HG03025 (cell line): ENCODE results near the gene CEBPA.
"Not testable (repeated sequence)": the region's sequence is repeated elsewhere in the genome, so short reads cannot be mapped to it uniquely, and the experiment has no call there.

Experiments used
- ATAC-seq: cut with Tn5 transposase; IDR thresholded peaks from one replicate; pipeline ENCODE4 v1.9.1; 2021; ENCODE audit warnings: mild to moderate bottlenecking, moderate library complexity; ENCODE audit not compliant: unreplicated experiment, low FRiP score

CEBPA gene

DNA sequence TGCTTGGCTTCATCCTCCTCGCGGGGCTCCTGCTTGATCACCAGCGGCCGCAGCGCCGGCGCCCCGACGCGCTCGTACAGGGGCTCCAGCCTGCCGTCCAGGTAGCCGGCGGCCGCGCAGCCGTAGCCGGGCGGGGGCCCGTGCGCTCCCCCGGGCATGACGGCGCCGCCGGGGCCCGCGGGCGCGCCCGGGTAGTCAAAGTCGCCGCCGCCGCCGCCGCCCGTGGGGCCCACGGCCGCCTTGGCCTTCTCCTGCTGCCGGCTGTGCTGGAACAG, 497 bp downstream of the CEBPA start:
- ATAC-seq = no peak

DNA sequence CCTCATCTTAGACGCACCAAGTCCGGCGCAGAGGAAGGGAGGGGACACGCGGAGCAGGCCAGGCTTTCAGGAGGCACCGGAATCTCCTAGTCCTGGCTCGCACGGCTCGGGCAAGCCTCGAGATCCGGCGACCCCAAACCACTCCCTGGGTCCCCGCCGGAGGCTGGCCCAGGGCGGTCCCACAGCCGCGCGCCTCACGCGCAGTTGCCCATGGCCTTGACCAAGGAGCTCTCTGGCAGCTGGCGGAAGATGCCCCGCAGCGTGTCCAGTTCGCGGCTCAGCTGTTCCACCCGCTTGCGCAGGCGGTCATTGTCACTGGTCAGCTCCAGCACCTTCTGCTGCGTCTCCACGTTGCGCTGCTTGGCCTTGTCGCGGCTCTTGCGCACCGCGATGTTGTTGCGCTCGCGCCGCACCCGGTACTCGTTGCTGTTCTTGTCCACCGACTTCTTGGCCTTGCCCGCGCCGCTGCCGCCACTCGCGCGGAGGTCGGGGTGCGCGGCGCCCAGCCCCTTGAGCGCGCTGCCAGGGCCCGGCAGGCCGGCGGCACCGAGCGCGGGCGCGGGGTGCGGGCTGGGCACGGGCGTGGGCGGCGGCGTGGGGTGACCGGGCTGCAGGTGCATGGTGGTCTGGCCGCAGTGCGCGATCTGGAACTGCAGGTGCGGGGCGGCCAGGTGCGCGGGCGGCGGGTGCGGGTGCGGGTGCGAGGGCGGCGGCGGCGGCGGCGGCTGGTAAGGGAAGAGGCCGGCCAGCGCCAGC, 1.0 kb downstream of the CEBPA start:
- ATAC-seq = no peak

DNA sequence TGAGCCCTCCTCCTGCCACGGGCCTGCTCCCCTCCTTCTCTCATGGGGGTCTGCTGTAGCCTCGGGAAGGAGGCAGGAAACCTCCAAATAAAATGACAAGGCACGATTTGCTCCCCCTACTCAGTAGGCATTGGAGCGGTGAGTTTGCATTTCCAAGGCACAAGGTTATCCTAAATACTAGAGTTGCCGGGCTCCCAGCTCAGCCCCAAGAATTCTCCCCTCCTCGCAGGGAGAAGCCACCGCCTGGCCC, 1.5 kb downstream of the CEBPA start:
- no peak for ATAC-seq

DNA sequence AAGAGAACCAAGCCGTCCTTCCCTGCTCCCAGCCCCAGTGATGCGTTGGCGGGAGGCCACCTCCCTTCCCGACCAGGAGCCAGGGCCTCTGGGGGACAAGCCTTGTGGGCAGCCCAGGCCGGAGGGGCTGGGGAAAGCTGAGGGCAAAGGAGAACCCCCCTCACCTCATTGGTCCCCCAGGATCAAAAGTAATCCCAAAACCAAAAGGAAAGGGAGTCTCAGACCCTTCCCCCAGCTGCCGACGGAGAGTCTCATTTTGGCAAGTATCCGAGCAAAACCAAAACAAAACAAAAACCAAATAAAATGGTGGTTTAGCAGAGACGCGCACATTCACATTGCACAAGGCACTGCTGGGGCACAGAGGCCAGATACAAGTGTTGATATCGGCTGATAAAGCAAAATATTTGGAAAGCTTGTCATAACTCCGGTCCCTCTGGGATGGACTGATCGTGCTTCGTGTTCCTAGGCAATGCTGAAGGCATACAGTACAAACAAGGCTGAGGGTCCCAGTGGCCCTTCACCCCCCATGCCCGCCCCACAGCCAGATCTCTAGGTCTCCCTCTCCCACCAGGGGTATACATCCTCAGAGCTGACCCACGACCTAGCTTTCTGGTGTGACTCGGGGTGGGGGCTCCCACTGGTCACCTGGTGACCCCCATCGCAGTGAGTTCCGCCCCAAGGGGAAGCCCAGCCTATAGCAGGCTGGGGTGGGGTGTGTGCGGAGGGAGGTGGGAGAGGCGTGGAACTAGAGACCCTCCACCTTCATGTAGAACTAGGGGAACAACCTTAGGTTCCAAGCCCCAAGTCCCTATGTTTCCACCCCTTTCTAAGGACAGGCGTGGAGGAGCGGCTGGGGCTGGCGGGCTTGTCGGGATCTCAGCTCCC, 2.1 kb downstream of the CEBPA start:
- no peak for ATAC-seq

DNA sequence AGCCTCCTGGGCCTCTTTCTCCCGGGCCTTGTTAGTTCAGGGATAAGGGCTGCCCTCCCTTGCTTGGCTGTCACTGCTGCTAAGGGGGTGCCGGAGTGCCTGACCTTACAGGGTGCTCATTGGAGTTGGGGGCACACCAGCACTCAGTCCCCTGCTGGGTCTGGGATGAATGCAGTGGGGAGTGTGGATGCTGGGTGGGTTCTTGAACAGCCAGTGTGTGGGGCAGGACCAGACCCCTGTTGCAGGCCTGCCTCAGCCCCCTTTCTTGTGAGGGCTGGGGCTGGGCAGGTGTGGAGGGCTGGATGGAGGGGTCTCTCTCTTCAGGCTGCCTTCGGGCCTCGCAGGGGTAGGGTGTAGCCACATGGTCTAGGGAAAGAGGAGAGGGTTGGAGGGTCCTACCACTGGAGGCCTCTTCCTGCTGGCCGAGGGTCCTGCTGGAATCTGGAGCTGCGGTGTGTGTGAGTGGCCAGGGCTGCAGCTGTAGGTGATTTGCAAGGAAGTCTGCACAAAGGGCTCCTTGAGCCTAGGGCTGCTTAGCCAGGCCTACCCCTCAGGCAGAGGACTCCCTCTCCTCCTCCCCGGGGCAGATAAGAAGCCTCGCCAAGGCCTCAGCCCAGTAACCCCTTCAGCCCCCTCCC, 3.2 kb downstream of the CEBPA start:
- no peak for ATAC-seq

DNA sequence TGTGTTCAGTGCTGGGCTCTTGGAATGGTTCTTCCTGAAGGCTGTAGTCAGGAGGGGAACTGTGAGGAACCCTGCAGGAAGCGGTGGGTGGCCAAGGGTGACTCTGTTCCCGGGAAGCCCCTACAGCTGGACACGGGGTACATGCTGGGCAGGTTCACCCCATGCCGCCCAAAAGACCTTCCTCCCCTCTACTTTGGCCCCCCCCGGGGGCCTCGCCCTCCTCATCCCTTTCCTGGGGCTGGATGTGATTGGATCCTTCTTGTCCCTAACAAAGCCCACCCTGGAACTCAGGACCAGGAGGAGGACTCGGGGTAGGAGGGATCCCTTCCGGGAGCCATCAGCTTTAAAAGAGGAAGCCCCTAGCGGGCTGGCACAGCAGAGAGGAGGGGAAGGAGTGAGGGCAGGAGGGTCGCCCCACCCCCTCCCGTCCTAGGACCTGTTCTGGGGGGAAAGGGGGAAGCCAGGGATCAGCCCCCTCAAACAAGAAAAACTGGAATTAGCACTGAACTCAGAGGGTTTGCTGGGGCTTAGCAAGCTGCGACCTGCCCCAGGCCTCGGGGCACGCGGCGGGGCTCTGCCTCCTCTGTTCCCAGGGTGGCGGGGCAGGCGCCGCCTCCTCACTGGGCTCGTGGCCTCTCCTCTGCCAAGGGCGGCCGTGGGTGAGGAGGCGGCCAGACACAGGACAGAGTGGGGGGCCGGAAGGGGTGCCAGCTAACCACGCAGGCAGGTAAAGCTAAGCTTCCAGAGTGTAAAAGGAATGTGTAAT, 4.0 kb downstream of the CEBPA start:
- no peak for ATAC-seq

DNA sequence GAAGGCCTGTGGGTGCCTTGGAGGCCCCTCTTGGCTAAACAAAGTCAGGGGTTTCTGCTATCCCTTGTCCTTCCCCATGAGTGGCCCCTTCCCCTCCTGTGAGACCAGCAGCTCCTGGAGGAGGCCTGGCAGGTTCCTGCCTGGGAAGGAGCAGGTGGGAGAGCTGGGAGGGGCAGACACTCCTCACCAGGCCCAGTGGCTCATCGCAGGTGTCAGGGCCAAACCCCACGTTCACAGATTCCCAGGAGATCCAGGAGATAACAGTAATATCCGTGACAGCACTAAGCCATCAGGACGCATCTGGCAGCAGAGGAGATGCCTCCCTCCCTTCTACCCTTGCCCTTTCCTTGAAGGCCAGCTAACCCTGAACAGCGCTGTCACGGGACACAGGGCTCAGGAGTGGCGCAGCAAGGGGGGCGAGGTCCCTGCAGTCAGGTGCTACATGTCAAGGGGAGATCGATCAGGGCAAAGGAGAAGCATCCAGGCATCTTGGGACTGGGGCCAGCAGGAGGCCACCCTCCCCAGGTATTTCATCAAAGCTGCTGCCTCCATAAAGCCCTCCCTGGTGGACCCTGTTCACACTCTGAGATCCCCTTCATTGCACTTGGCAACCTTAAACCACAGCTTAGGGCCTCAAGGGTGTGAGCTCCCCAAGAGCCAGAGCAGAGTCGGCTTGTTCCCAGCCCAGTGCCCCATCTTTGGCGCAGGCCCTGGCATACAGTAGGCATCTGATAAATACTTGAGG, 4.8 kb downstream of the CEBPA start:
- ATAC-seq = no peak

DNA sequence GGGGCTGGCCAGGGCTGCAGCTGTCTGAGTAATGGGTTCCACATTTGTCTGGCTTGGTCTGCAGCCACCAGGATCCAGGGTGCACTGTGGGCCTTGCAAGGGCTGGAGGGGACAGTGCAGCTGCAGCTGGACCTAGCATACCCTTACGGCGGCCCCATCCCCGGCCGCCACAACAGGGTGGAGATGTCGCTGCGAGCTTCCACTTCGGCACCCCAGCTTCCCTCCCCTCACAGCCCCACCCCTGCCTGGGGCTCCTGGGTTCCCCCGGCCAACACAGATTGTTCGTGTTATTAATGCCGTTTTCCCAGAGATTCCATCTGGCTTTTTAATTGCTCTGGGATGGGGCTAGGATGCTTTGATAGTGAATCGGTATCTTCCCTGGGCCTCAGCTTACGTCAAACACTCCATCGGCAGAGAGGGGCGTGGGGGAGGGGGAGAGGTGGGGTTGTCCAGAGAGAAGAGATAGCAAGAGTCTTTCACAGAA, 5.8 kb downstream of the CEBPA start:
- no peak for ATAC-seq

DNA sequence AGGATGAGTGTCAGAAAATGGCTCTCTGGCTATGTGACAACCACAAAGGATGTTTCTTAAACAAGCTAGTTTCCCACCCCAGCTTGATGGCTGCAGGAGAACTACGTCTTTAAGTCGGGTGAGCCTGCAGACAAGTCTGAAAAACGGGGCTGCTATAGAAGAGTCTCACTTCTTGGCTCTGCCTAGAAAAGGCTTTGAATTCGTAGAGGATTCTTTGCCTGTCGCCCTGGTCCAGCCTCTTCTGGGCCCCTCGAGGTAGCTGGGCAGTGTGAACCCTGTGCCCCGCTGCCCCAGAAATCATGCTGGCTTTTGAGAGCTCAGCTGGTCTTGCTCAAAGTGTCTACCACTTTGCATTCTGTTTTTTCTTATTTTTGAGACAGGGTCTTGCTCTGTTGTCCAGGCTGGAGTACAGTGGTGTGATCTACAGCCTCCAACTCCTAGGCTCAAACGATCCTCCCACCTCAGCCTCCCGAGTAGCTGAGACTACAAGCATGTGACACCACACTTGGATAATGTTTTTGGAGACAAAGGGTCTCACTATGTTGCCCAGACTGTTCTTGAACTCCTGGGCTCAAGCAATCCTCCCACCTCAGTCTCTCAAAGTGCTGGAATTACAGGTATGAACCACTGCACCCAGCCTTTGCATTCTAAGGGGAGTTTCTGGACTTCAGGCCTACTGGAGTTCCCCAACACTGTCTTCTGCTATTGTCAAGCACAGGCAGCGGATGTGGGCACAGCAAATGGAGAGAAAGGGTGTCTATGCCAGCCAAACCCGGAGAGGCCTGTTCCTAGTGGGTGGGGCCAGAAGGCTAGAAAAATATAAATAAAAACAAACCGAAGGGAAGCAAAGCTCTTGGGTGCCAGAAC, 6.5 kb downstream of the CEBPA start:
- no peak for ATAC-seq

DNA sequence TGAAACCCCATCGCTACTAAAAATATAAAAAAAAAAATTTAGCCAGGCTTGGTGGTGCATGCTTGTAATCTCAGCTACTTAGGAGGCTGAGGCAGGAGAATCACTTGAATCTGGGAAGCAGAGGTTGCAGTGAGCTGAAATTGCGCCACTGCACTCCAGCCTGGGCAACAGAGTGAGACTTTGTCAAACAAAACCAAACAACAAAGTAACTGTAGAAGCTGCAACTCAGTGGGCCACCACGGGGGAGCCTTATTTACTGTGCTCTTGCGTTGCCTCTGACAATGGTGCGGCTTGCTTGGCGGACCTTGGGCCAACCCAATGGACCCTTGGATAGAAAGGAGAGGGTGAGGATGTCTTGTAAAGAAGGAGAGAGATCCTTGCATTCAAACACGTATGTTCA, 7.3 kb downstream of the CEBPA start:
- not testable (repeated sequence) for ATAC-seq

DNA sequence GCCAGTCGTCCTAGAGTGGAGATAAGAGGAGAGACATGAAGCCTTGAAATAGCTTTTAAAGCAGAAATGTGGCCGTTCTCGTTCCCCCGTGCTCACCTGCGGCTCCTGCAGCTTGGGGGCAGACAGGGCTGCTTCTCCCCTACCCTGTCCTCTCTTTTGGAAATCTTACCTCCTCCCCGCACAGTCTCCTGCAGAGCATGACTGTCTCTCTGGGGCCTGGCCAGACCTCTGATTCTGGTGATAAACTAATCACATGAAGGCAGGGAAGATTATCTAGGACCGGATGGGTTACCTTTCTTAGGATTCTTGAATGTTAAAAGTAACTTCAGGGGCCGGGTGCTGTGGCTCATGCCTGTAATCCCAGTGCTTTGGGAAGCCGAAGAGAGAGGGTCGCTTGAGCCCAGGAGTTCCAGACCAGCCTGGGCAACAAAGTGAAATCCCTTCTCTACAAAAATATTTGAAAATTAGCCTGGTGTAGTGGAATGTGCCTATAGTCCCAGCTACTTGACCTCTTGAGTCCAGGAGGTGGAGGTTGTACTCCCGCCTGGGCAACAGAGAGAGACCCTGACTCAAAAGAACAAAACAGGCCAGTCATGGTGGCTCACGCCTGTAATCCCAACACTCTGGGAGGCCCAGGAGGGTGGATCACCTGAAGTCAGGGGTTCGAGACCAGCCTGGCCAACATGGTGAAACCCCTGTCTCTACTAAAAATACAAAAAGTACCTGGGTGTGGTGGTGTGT, 8.1 kb downstream of the CEBPA start:
- no peak for ATAC-seq

DNA sequence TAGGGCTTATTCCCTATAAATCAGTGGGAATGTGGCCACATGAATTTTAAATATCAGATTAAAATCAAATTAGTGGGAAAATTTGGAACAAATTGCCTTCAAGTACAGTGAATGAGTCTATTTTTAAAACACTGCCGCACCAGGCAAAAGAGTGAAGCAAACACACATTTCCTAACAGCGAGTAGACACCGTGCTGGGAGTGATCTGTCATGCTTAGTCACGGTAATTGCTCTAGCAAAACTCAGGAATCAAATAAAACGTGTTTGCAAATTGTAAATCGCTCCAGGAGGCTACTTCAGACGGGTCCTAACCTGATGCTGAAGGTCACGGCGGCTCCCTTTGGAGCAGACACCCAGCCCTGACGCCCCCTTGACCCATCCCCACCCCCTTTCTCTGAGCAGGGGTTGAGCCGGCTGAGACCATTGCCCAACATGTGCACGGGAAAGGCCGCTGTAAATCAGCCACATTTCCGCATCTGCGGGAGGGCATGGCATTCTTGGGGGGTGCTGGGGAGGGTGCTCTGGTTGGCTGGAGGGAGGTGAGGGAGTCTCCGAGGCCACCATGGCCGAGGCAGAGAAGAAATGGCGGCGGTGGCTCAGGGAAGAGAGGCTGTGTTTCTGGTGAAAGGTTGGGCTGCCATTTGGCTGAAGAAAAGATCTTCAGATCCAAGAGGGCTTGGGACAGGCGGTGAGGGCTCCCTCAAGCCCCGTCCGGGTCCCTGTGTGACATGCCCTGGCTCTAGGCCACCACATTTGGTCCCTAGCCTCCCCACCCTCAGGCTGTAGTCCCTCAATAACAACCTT, 8.9 kb downstream of the CEBPA start:
- ATAC-seq = no peak

DNA sequence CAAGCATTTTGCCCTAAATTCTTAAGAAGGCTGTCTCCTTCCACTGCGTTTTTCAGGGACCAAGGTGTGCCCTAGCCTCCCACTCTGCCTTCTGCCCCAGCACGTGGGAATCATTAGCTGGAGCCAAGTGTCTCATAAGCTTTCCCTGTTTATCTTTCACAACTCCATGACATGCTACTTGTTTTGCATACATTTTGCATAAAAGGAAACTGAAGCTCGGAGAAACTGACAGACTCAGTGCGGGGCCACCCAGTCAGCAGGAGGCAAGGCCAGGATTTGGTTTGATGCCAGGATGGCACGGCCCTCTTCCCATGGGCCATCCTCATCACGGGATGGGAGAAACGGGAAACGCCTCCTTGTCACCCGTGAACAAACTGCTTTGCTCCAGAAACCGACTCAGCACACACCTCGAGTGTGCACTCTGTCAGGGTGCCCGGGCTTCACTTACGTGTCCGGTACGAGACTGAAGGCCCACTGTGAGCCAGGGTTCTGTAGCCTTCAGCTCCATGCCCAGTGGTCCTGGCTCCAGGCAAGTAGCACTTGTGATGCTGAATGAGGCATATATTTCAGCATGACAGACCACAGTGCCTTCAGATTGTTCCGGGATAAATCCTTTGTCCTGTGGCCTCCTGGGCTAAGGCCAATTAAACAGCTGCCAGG, 9.6 kb downstream of the CEBPA start:
- ATAC-seq = no peak

DNA sequence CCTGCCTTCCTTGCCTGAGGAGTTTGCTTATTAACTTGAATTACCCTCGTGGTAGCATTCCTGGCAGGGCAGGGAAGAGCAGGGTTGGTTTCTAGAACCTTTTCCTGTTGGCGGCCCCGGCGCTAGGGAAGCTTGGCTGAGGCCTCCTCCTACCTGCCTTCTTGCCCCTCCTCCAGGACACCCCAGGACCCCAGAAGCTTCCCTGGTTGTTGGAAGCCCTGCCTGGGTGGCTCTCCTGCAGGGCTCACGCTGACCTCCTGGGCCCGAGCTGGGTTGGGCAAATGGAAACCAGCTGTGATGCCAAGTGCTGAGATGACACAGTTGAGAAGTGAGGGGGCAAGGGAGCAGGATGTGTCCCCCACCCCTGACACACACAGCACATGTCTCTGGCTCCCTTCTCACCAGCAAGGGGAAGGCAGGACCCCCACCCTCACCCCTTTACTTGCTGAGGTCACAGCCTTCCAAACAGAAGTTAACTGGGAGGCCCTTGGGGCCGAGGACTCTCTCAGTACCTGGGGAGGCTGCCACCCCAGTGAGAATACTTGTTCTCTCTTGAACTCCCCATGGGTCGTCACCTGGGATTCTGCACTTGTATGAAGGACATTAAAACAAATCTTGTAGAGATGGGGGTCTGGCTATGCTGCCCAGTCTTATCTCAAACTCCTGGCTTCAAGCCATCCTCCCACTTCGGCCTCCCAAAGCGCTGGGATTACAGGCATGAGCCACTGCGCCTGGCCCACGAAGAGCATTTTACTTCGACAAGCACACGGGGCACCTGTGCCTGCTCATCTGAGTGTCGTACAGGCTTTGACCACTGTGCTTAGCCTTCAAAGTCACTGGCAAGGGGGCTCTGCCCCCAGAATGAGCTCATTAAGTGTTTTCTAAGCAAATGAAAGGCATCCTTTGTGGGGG, 10.5 kb downstream of the CEBPA start:
- ATAC-seq = no peak

DNA sequence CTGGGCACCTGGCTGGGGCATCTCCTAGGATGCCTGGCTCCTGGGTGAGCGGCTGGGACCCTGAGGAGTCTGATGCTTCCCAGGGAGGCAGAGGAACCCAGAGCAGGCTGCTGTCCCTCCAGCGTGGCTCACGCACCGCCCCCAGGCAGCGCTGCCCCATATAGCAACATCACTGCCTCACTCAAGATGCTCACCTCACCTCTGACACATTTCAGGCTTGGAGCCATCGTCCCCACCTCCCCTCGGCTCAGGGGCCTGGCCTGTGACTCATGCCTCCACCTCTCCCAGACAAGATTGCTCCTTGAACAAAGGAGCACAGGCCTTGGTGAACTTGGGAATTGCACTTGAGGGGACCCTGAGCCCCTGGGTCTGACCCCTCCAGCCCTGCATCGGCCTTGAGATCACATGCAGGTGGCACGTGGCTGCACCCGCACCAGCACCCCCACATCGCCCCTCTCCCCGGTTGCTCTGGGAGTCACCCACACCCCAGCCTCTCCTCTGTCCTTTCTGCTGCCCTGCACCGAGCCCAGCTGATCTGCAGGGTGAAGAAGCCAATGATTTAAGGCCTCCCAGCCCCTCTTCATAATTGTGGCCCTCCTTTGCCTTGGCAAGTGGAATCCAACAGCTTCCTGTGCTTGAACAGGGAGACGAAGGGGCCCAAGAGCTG, 11.2 kb downstream of the CEBPA start:
- ATAC-seq = no peak
